NCI-H2171 (cell line): ENCODE measurements around the gene CFAP97.
"Not testable (repeated sequence)": the region's sequence is repeated elsewhere in the genome, so short reads cannot be mapped to it uniquely, and the experiment has no call there.

Experiments used
- DNase-seq: peaks from one replicate; lab custom pipeline; 2025; lab: John Stamatoyannopoulos, UW

The CFAP97 gene

GRCh38 chr4:185221912-185222311, 18.1 kb upstream of the CFAP97 start:
- no peak for DNase-seq

GRCh38 chr4:185221491-185221890, 17.7 kb upstream of the CFAP97 start:
- no peak for DNase-seq

GRCh38 chr4:185219551-185220344, 15.9 kb upstream of the CFAP97 start:
- no peak for DNase-seq

GRCh38 chr4:185218312-185218711, 14.5 kb upstream of the CFAP97 start:
- DNase-seq: no peak

- no peak for DNase-seq
Measured at GRCh38 chr4:185217408-185217975, 13.7 kb upstream of the CFAP97 start.

- DNase-seq: no peak
Measured at GRCh38 chr4:185215261-185215660, 11.5 kb upstream of the CFAP97 start.

- DNase-seq: no peak
Measured at GRCh38 chr4:185213877-185214276, 10.1 kb upstream of the CFAP97 start.

- DNase-seq: no peak
Measured at GRCh38 chr4:185212581-185212980, 8.8 kb upstream of the CFAP97 start.

- no peak for DNase-seq
Measured at GRCh38 chr4:185211641-185212040, 7.8 kb upstream of the CFAP97 start.

- no peak for DNase-seq
Measured at GRCh38 chr4:185211035-185211434, 7.2 kb upstream of the CFAP97 start.

GRCh38 chr4:185210102-185210981, 6.5 kb upstream of the CFAP97 start:
- DNase-seq: no peak

- DNase-seq: not testable (repeated sequence)
Measured at GRCh38 chr4:185209852-185210101, 6.0 kb upstream of the CFAP97 start.

- peak; percentile 76 for DNase-seq
Measured at GRCh38 chr4:185209031-185209851, 5.4 kb upstream of the CFAP97 start, which contains the start of gene SNX25. Gene SNX25 (plus strand): TSS chr4:185209598. CDS start chr4:185209827, 229 bp downstream.

GRCh38 chr4:185207466-185207865, 3.7 kb upstream of the CFAP97 start:
- no peak for DNase-seq

GRCh38 chr4:185205697-185206342, 2.0 kb upstream of the CFAP97 start:
- DNase-seq: no peak

GRCh38 chr4:185205073-185205472, 1.3 kb upstream of the CFAP97 start:
- DNase-seq: not testable (repeated sequence)

- DNase-seq: no peak
Measured at GRCh38 chr4:185204238-185204910, 574 bp upstream of the CFAP97 start.

- DNase-seq: no peak
Measured at GRCh38 chr4:185202984-185203485, 765 bp downstream of the CFAP97 start.

GRCh38 chr4:185201977-185202962, 1.5 kb downstream of the CFAP97 start:
- DNase-seq: no peak
